Endothelial cell of hepatic sinusoid (primary cell): ENCODE results near the gene GSE1.

ENCODE experiments used
- in situ Hi-C: cut with HindIII; loops from 2 replicates; pipeline ENCODE4 v1.10.0; 2017; ENCODE audit warnings: low sequenced_read_pairs

GSE1 gene

GRCh38 chr16:85573696-85574641 is 39.2 kb upstream of the GSE1 start:
- in situ Hi-C loops = no loop called here

- in situ Hi-C loops = loop anchor here (5.0 kb wide), 2 partner anchors 38 to 103 kb away; no protein-coding TSS in a partner anchor
Measured at GRCh38 chr16:85574672-85575475, 38.2 kb upstream of the GSE1 start.

GRCh38 chr16:85575920-85576319 is 37.2 kb upstream of the GSE1 start:
- in situ Hi-C loops = loop anchor here (5.0 kb wide), 2 partner anchors 39 to 104 kb away; no protein-coding TSS in a partner anchor

DNA sequence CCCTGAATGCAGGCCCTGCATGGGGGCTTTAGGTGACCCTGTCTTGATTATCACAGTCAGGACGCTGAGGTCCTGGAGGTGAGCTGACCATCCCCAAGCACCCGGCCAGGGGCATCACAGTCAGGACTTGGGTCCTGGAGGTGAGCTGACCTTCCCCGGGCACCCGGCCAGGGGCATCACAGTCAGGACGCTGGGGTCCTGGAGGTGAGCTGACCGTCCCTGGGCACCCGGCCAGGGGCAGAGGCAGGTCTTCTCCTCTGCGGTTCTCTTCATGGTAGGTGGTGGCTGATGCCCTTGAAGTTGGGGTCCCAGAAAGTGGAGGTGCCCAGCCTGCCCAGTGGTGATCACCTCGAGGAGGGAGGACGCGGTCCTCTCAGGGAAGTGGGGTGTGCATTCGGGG is 36.2 kb upstream of the GSE1 start:
- in situ Hi-C loops = loop anchor here (5.0 kb wide), 2 partner anchors 40 to 105 kb away; no protein-coding TSS in a partner anchor

DNA sequence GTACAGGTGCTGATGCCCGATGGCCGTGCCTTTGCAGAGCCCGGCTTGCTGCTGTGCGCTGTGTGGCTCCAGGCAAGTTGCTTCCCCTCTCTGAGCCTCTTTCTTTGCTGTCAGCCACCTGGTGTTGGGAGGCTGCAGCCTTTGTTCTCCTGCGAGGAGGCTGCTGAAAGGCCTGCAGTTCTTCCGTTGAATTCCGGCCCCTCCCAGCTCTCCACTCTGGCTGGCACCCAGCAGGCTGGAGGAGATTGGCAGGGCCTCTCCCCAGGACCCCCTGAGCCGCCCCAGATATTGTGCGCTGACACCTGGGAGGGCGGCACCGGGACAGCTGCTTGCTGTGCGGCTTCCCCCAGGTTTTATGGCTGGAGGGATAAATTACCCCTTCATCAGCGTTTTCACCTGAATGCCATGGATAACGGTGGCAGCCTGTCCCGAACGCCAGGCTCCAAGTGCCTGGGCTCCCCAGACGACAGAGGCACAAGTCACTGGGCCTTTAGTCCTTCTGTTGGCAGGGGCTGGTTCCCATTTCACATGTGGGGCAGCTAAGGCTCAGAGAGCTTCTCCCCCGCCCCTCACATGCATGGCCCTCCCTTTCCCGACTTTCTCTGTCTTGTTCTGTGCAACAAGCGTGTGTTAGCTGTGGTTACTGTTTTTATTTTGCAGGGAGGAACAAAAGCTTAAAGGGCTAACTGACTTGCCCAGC is 35.1 kb upstream of the GSE1 start:
- in situ Hi-C loops = loop anchor here (5.0 kb wide), 2 partner anchors 41 to 106 kb away; no protein-coding TSS in a partner anchor

DNA sequence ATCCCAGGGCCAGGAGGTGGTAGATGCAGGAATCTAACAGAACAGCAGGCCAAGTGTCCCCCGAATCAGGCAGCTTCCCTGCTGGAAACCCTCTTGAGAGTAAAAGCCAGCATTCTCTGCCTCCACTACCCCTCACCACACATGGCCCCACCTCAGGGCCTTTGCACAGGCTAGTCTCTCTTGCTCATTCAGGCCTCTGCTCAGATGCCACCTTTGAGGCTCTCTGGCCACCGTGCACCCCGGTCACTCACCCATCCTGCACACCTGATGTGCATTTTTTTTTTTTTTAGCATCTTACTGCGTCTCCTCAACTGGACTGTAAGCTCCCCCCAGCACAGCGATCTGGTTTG is 34.5 kb upstream of the GSE1 start:
- in situ Hi-C loops = loop anchor here (5.0 kb wide), 2 partner anchors 41 to 106 kb away; no protein-coding TSS in a partner anchor

DNA sequence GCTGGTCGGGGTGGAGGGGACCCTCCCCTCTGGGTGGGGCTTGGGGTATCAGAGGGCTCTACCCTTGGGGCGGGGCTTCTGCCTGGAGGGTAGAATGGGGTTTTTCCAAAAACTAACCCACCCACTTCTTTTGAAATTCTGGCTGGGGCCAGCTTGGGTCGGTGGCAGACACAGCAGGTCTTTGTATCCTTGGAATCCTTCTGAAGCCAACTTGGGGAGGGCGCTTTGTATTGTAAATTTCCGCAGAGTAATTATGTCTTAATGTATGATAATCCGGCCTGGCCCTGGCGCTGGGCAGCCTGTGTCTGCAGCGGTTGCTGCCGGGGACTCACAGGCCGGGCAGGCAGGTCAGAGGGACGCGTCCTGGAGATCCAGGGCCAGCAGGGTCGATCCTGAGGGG is 33.9 kb upstream of the GSE1 start:
- in situ Hi-C loops = loop anchor here (5.0 kb wide), 2 partner anchors 42 to 107 kb away; no protein-coding TSS in a partner anchor

GRCh38 chr16:85579923-85580580 is 33.1 kb upstream of the GSE1 start:
- in situ Hi-C loops = loop anchor here (5.0 kb wide), 2 partner anchors 43 to 108 kb away; no protein-coding TSS in a partner anchor

GRCh38 chr16:85580684-85581083 is 32.4 kb upstream of the GSE1 start:
- in situ Hi-C loops = no loop called here

DNA sequence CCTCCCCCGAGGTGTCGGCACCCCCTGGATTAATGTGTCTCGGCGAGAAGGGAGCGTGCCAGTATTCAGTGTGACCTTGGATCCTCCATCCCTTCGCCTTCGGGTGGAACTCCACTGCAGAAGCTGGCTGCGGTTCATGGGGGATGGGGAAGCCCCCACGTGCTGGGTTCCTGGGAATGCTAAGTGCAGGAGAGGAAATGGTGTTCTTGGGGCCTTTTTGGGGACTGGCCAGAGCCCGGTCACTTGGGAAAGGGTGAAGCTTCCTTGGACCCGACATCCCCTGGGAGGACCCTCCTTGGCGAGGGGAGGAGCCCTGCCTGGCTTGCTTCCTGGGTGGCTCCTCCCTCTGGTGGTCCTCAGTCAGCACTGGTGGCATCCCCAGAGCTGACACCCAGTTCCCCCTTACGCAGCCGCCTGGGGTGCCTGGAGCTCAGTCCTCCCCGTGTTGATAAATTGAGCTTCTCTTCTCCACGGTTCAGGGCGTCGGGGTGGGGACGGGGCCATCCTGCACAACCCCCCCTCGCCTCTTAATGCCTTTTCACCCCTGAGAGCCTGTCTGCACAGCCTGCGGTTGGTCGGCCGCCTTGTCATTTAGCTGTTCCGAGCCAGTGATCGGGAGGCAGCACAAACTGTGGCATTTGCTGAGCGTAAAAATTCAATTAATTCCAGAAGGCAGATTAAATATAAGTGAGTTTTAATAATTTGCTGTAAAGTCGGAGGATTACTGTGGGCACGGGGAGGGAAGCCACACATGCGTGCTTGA is 30.7 kb upstream of the GSE1 start:
- in situ Hi-C loops = no loop called here

DNA sequence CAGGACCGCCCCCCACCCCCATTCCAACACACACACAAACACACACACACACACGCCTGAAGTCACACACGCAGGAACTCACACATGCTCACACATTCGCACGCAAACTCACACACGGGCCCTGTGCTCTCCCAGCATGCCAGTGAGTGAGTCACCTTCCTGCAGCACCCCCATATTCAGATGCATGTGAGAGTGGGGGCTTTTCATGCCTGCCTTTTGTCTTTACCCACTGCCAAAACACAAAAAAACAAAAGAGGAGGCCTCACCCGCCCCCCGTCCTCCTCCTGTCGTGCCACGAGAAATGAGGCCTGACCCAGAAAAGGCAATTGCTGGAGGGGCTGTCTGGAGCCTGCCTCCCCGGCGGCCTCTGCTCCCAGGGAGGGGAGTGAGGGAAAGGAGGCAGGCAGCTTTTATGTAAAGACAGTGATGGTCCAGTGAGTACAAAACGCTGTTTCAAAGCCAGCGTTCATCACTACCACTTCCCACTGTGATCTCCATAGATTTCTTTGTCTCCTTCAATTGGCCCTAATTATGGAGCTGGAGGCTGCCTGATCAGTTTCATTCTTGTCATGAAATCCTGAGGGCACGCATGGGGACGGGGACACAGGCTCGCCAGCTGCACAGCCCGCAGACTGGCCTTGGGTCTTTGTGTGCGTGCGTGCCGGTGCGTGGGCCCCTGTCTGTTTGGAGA is 29.5 kb upstream of the GSE1 start:
- in situ Hi-C loops = no loop called here

GRCh38 chr16:85584267-85584666 is 28.9 kb upstream of the GSE1 start:
- in situ Hi-C loops = no loop called here

- in situ Hi-C loops = no loop called here
Measured at GRCh38 chr16:85584819-85585282, 28.3 kb upstream of the GSE1 start.

- in situ Hi-C loops = no loop called here
Measured at GRCh38 chr16:85585711-85586110, 27.4 kb upstream of the GSE1 start.

DNA sequence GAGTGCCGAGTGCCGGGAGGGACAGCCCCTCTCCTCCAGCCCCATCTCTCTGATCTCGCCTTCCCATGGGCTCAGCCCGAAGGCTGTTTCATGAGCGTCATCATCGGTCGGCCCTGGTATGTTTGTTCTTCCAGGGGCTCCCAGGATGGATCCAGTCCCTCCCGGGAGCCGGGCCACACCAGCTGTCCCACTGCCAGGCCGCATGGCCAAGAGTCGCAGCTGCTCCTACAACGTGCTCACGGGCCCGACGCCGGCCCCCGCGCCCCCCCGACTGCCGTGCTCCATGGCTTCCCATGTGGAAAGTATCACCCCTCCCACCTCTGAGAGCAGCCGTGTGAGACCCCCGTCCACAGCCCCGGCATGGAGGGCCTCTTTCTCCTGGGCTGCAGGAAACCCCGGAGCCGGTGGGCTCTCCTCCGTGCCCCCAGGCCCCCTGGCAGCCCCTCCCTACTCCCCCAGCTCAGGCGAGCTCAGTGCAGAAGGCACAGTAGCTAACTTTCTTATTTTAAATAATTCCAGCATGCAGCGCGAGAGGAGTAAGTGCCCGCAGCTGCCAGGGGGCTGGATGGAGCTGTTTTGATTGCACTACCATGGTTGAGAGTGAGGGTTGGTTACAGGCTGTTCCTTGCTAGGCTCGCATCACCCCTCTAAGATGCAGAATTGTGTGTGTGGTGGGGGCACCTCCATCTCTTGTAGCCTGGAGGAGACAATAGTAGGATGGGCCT is 26.6 kb upstream of the GSE1 start:
- in situ Hi-C loops = no loop called here

DNA sequence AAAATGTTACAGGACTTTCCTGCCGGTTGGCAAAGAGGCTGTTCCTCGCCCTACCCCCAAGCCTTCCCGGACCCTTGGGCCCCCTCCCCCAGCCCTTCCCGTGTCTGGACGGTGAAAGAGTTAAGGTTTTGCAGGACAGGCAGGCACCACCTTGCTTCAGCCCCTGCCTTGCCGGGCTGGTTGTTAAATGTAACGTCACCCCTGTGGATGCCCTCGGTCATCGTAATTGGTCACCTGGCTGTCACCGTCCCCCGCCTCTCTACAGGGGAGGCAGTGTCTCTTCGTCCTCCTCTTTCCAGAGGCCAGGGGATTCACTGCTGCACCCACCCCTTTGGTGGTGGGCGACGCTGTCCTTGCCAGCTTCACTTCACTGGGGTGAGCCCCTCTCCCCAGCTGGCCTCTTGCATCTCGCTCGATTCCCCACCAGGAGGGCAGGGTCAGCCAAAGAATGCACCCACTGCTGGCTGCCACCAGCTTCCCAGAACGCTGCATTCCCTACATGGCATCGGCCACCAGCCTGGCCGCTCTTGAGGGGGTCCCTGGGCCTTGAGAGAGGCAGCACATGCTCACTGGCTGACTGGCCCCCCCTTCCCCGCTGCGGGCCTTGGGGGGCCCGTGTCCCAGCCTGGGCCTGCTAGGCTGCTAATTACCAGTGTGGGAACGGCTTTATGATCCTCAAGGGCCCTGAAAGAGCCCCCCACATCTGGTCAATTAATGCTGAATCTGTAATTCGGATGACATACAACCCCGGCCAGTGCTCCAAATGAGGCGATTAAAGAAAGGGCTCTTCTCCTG is 25.2 kb upstream of the GSE1 start:
- in situ Hi-C loops = no loop called here
